Heart right ventricle (tissue), 16 donors: ENCODE measurements around the gene PARD6G. TPM values are rescaled to one million over a fixed set of nuclear protein-coding genes. Genes with fewer than 3 reads are reported as not detected.

Experiments
- ATAC-seq, 8 donors: fragments of 200-7000 bp; cut with Tn5 transposase; one replicate each; pipeline ENCODE4 v1.9.1; 2020; ENCODE audit warnings: mild to moderate bottlenecking in 8 of 8, moderate library complexity in 8 of 8, moderate number of reproducible peaks in 1 of 8
- DNase-seq, 2 donors: peaks; one replicate each; pipeline ENCODE4 v3.0.0-alpha.2; 2020
- H3K27ac ChIP-seq, 10 donors: fragments of 200-600 bp; sonication (generic) in 2 of 10; one replicate each; pipeline versions ENCODE4 v1.5.0 to v1.8.0; 2020 to 2022; ENCODE audit warnings: mild to moderate bottlenecking in 3 of 10
- H3K27me3 ChIP-seq, 7 donors: fragments of 200-600 bp; one replicate each; pipeline ENCODE4 v1.8.0; 2021 to 2022; ENCODE audit warnings: mild to moderate bottlenecking in 2 of 7
- H3K36me3 ChIP-seq, 9 donors: fragments of 200-600 bp; sonication (generic) in 1 of 9; one replicate each; pipeline versions ENCODE4 v1.5.0 to v1.8.0; 2020 to 2022; ENCODE audit warnings: mild to moderate bottlenecking in 2 of 9
- H3K4me1 ChIP-seq, 9 donors: fragments of 200-600 bp; sonication (generic) in 1 of 9; one replicate each; pipeline versions ENCODE4 v1.5.0 to v1.8.0; 2020 to 2022; ENCODE audit warnings: mild to moderate bottlenecking in 4 of 9
- H3K4me3 ChIP-seq, 10 donors: fragments of 200-600 bp; sonication (generic) in 2 of 10; one replicate each; pipeline versions ENCODE4 v1.5.0 to v1.8.0; 2020 to 2022; ENCODE audit warnings: mild to moderate bottlenecking in 7 of 10, moderate library complexity in 2 of 10
- H3K9me3 ChIP-seq, 11 donors: fragments of 200-600 bp in 10 of 11; sonication (generic) in 2 of 11; one replicate each; pipeline versions ENCODE4 v1.5.0 to v1.8.0; 2013 to 2022; ENCODE audit warnings: mild to moderate bottlenecking in 2 of 11, control low read depth in 1 of 11, moderate library complexity in 1 of 11
- CTCF ChIP-seq, 9 donors: fragments of 200-600 bp; sonication (generic) in 2 of 9; IDR thresholded peaks; one replicate each; pipeline versions ENCODE4 v1.5.0 to v1.8.0; 2021 to 2022; ENCODE audit warnings: antibody characterized with exemption in 9 of 9, mild to moderate bottlenecking in 5 of 9, moderate library complexity in 1 of 9
- WGBS, 2 donors: extraction: QIAGEN DNeasy Blood & Tissue Kit; methylation state at CpG; one replicate each; pipeline ENCODE4 v1.1.7; 2013; ENCODE audit warnings: inconsistent platforms in 1 of 2; 5-methylcytosine and 5-hydroxymethylcytosine counted together
- intact Hi-C, 10 donors: fragments of 100-400 bp; cut with DNase I; formaldehyde crosslinking; loops; one replicate each; pipeline versions ENCODE4 v1.11.1 to v1.14.2; 2022
- polyA plus RNA-seq, 2 donors: library from polyadenylated mRNA; stranded (reverse); fragments of 200-250 nt; gene quantifications; one replicate each; pipeline ENCODE4 v1.2.3, GENCODE V29; 2013
- total RNA-seq, 10 donors: library from RNA; stranded (reverse); fragmentation: NEBNext Ultra II Directional in 3 of 10; extraction: Animal tissue kit (Norgen Biotek cat#: 25700) in 3 of 10; gene quantifications; one replicate each; pipeline versions ENCODE4 v1.2.1 to v1.2.4, GENCODE V29; 2021 to 2023
- donor health status: Arrhythmogenic right ventricular cardiomyopathy.
- donor health status: ischemic (EF 13 %, LVEDD 7.1; RV severe dilation, severe dysfunction).
- donor health status: healthy with polysubstance abuse.
- donor health status: DM: no; HTN: yes; CAD: no.
- donor health status: DM: no; HTN: no; CAD: no.
- donor health status: ischemic (EF 25% LVEDD 6.9; RV normal size, moderate dysfunction).
- donor health status: ischemic (EF 25% LVEDD 5.7; RV mildly dilated, moderate dysfunction).
- donor health status: healthy.
- donor health status: DM: yes; HTN: yes; CAD: no.
- donor health status: Ischemic cardiomyopathy.
- donor health status: ischemic (EF 35%, LVEDD 5.7; RV mildly dilated, moderate dysfunction).
- donor health status: nonischemic (EF 11% LVEDD 7.7; RV severe dilation, severe dysfunction).
- donor health status: DM: yes; HTN: yes; CAD: no.
- donor health status: PGD.
- donor health status: ischemic (EF 29% LVEDD 5.4; RV normal size, mild dysfunction).
- donor health status: nonischemic (EF 23%, LVEDD 6.1; RV moderate dilation, normal function).

The PARD6G gene
- total and polyA plus RNA-seq, 12 donors, result 0.77 to 3.8 (median 2.6) TPM

GRCh38 chr18:80253236-80253635 lies 5.9 kb upstream of the PARD6G start:
- Histone ChIP-seq H3K36me3 (no peaks in the 10 kb centered on the region), H3K27me3 (peaks cover 0 to 6% (median 0%) of the 10 kb centered on the region in 7 donors), H3K4me3 (no peak overlapping the region), H3K27ac (no peak overlapping the region), H3K9me3 (no peaks in the 10 kb centered on the region), H3K4me1 (no peaks in the 10 kb centered on the region)
- no peak for DNase-seq
- intact Hi-C loops, result no loop called here
- no peak for ATAC-seq
- TF ChIP-seq CTCF (IDR thresholded peaks at IDR 0.05), result no peak
- 91 to 92% methylated on average over 7 of the region's 8 CpGs for WGBS, 2 donors

- no peak for DNase-seq
- no peak for TF ChIP-seq CTCF (IDR thresholded peaks at IDR 0.05)
- intact Hi-C loops, result no loop called here
- Histone ChIP-seq H3K36me3 (no peaks in the 10 kb centered on the region), H3K27ac (no peak overlapping the region), H3K27me3 (peaks cover 0 to 13% (median 0%) of the 10 kb centered on the region in 7 donors), H3K4me3 (no peak overlapping the region), H3K9me3 (no peaks in the 10 kb centered on the region), H3K4me1 (peaks cover 0 to 5% (median 0%) of the 10 kb centered on the region in 9 donors)
- no peak for ATAC-seq
- WGBS, 2 donors, result 89 to 94% methylated on average over 6 of the region's 6 CpGs
These were observed 4.8 kb upstream of the PARD6G start for GRCh38 chr18:80252136-80252535.

GRCh38 chr18:80251700-80252099 lies 4.4 kb upstream of the PARD6G start:
- no peak overlapping the region for H3K4me3 ChIP-seq
- H3K27me3 ChIP-seq, result peaks cover 0 to 14% (median 0%) of the 10 kb centered on the region in 7 donors
- no peak for TF ChIP-seq CTCF (IDR thresholded peaks at IDR 0.05)
- intact Hi-C loops, result loop anchor here in 1 of 10 donors (2.0 kb wide), 1 partner anchor 77 kb away; no protein-coding TSS in a partner anchor
- H3K9me3 ChIP-seq, result no peaks in the 10 kb centered on the region
- DNase-seq (no peak), ATAC-seq (no peak)
- H3K36me3 ChIP-seq, result no peaks in the 10 kb centered on the region
- H3K27ac ChIP-seq, result no peak overlapping the region
- peaks cover 0 to 8% (median 3%) of the 10 kb centered on the region in 9 donors for H3K4me1 ChIP-seq
- 83 to 84% methylated on average over 5 of the region's 5 CpGs for WGBS, 2 donors

GRCh38 chr18:80250740-80251364 lies 3.5 kb upstream of the PARD6G start:
- Histone ChIP-seq H3K27me3 (peaks cover 0 to 19% (median 5%) of the 10 kb centered on the region in 7 donors), H3K4me1 (peaks cover 0 to 15% (median 10%) of the 10 kb centered on the region in 9 donors), H3K9me3 (no peaks in the 10 kb centered on the region), H3K36me3 (no peaks in the 10 kb centered on the region), H3K4me3 (no peak overlapping the region), H3K27ac (no peak overlapping the region)
- intact Hi-C loops, result loop anchor here in 1 of 10 donors (2.0 kb wide), 1 partner anchor 76 kb away; no protein-coding TSS in a partner anchor
- ATAC-seq, result no peak
- 70 to 72% methylated on average over 6 of the region's 6 CpGs for WGBS, 2 donors
- DNase-seq, result no peak
- TF ChIP-seq CTCF (IDR thresholded peaks at IDR 0.05), result no peak
